ENCODE data around the gene SLC25A40. TPM values are rescaled to one million over a fixed set of nuclear protein-coding genes. Genes with fewer than 3 reads are reported as not detected.
"Not testable (repeated sequence)": the region's sequence is repeated elsewhere in the genome, so short reads cannot be mapped to it uniquely, and the experiment has no call there.

SLC25A40 gene, protein sequence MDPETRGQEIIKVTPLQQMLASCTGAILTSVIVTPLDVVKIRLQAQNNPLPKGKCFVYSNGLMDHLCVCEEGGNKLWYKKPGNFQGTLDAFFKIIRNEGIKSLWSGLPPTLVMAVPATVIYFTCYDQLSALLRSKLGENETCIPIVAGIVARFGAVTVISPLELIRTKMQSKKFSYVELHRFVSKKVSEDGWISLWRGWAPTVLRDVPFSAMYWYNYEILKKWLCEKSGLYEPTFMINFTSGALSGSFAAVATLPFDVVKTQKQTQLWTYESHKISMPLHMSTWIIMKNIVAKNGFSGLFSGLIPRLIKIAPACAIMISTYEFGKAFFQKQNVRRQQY
- total RNA-seq: 10 to 100 TPM in 1 of 2 donors, 1 to 10 TPM in 1; 9.4 to 26.6 TPM

- H3K9me3 ChIP-seq: peaks cover 0 to 10% of the 10 kb centered on the region in 2 donors
- H3K27ac ChIP-seq: peak within 1 kb of the TSS; percentile 92 to 97
- H3K4me3 ChIP-seq: peak within 1 kb of the TSS; percentile 63 to 93
- peak; percentile 91 for DNase-seq (ENCODE audit: low spot score)
- no peaks in the 10 kb centered on the region for H3K27me3 ChIP-seq
- TF ChIP-seq CTCF (IDR thresholded peaks at IDR 0.05): peak in 1 of 2 donors; percentile 7
- H3K36me3 ChIP-seq: no peaks in the 10 kb centered on the region
- peaks cover 0 to 37% of the 10 kb centered on the region in 2 donors for H3K4me1 ChIP-seq
Observed at GRCh38 chr7:87876040-87876868, at the start of gene SLC25A40, which contains the start of gene DBF4. SLC25A40 (minus strand) TSS chr7:87876360; CDS start chr7:87858727, 17,633 bp downstream. DBF4 (plus strand) TSS chr7:87876493; CDS start chr7:87876733, 240 bp downstream.

DNA sequence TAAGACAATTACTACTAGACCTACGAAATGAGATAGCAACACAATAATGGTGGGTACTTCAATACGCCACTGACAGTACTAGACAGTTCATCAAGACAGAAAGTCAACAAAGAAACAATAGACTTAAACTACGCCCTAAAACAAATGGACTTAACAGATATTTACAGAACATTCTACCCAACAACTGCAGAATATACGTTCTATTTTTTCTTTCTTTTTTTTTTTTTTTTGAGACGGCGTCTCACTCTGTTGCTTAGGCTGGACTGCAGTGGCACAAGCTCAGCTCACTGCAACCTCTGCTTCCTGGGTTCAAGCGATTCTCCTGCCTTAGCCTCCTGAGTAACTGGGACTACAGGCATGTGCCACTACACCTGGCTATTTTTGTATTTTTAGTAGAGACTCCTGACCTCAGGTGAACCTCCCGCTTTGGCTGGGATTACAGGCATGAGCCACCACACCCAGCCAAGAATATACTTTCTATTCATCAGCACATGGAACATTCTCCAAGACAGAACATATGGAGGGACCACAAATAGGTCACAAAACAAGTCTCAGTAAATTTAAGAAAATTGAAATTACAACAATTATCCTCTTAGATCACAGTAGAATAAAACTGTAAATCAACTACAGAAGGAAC, 46.7 kb upstream of the SLC25A40 start:
- not testable (repeated sequence) for DNase-seq (ENCODE audit: low spot score); H3K9me3 ChIP-seq; H3K4me3 ChIP-seq; H3K36me3 ChIP-seq; H3K27me3 ChIP-seq; H3K4me1 ChIP-seq; H3K27ac ChIP-seq

GRCh38 chr7:87920578-87920977, 44.4 kb upstream of the SLC25A40 start:
- H3K4me3 ChIP-seq: no peak overlapping the region
- no peak for DNase-seq (ENCODE audit: low spot score)
- no peak for TF ChIP-seq CTCF (IDR thresholded peaks at IDR 0.05)
- H3K27me3 ChIP-seq: no peaks in the 10 kb centered on the region
- H3K9me3 ChIP-seq: no peaks in the 10 kb centered on the region
- H3K4me1 ChIP-seq: no peaks in the 10 kb centered on the region
- H3K36me3 ChIP-seq: no peaks in the 10 kb centered on the region
- H3K27ac ChIP-seq: no peak overlapping the region

- TF ChIP-seq CTCF (IDR thresholded peaks at IDR 0.05): no peak
- DNase-seq (ENCODE audit: low spot score): no peak
Observed at GRCh38 chr7:87919875-87920274, 43.7 kb upstream of the SLC25A40 start.

DNA sequence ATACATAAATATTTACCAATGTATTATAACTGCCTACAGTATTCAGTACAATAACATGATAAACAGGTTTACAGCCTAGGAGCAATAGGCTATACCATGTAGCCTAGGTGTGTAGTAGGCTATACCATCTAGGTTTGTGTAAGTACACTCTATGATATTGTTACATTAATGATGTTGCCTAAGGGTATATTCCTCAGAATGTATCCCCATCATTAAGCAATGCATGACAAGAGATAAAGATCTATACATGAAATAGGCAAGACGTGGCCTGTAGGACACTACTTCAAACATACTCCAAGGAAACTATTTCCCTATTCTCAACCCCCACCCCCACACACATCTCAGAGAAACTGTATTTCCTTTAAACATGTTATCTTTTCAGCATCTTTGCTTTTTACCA, 42.6 kb upstream of the SLC25A40 start:
- Histone ChIP-seq H3K27ac (no peak overlapping the region), H3K4me3 (no peak overlapping the region), H3K27me3 (no peaks in the 10 kb centered on the region), H3K36me3 (no peaks in the 10 kb centered on the region), H3K9me3 (no peaks in the 10 kb centered on the region), H3K4me1 (no peaks in the 10 kb centered on the region)
- no peak for DNase-seq (ENCODE audit: low spot score)
- no peak for TF ChIP-seq CTCF (IDR thresholded peaks at IDR 0.05)

More at GRCh38 chr7:87919875-87920274, 43.7 kb upstream of the SLC25A40 start:
- H3K9me3 ChIP-seq: no peaks in the 10 kb centered on the region
- no peak overlapping the region for H3K27ac ChIP-seq
- H3K36me3 ChIP-seq: no peaks in the 10 kb centered on the region
- H3K4me1 ChIP-seq: no peaks in the 10 kb centered on the region
- H3K4me3 ChIP-seq: no peak overlapping the region
- H3K27me3 ChIP-seq: no peaks in the 10 kb centered on the region

- Histone ChIP-seq H3K36me3 (no peaks in the 10 kb centered on the region), H3K27me3 (no peaks in the 10 kb centered on the region), H3K4me3 (no peak overlapping the region), H3K9me3 (no peaks in the 10 kb centered on the region), H3K27ac (no peak overlapping the region), H3K4me1 (no peaks in the 10 kb centered on the region)
- DNase-seq (ENCODE audit: low spot score): no peak
- TF ChIP-seq CTCF (IDR thresholded peaks at IDR 0.05): no peak
Observed at GRCh38 chr7:87912121-87912520, 36.0 kb upstream of the SLC25A40 start.

GRCh38 chr7:87908814-87909213, 32.7 kb upstream of the SLC25A40 start:
- not testable (repeated sequence) for H3K9me3 ChIP-seq; H3K4me3 ChIP-seq; H3K36me3 ChIP-seq; DNase-seq (ENCODE audit: low spot score); H3K27ac ChIP-seq; H3K4me1 ChIP-seq; H3K27me3 ChIP-seq

DNA sequence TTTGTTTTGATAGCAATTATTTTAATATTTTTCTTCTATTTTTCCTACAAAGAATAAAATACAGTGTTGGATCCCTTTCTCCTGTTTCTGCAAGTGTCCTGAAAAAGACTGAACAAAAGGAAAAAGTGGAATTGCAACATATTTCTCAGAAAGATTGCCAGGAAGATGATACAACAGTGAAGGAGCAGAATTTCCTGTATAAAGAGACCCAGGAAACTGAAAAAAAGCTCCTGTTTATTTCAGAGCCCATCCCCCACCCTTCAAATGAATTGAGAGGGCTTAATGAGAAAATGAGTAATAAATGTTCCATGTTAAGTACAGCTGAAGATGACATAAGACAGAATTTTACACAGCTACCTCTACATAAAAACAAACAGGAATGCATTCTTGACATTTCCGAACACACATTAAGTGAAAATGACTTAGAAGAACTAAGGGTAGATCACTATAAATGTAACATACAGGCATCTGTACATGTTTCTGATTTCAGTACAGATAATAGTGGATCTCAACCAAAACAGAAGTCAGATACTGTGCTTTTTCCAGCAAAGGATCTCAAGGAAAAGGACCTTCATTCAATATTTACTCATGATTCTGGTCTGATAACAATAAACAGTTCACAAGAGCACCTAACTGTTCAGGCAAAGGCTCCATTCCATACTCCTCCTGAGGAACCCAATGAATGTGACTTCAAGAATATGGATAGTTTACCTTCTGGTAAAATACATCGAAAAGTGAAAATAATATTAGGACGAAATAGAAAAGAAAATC, 31.2 kb upstream of the SLC25A40 start:
- DNase-seq (ENCODE audit: low spot score); H3K4me1 ChIP-seq; H3K36me3 ChIP-seq; H3K27ac ChIP-seq; H3K4me3 ChIP-seq; H3K9me3 ChIP-seq; H3K27me3 ChIP-seq: not testable (repeated sequence)
